GM19463 (cell line): ENCODE measurements around the gene FOXL3.

Source experiments
- ATAC-seq: cut with Tn5 transposase; IDR thresholded peaks from one replicate; pipeline ENCODE4 v1.9.1; 2021; ENCODE audit warnings: mild to moderate bottlenecking, moderate library complexity; ENCODE audit not compliant: unreplicated experiment

The FOXL3 gene

DNA sequence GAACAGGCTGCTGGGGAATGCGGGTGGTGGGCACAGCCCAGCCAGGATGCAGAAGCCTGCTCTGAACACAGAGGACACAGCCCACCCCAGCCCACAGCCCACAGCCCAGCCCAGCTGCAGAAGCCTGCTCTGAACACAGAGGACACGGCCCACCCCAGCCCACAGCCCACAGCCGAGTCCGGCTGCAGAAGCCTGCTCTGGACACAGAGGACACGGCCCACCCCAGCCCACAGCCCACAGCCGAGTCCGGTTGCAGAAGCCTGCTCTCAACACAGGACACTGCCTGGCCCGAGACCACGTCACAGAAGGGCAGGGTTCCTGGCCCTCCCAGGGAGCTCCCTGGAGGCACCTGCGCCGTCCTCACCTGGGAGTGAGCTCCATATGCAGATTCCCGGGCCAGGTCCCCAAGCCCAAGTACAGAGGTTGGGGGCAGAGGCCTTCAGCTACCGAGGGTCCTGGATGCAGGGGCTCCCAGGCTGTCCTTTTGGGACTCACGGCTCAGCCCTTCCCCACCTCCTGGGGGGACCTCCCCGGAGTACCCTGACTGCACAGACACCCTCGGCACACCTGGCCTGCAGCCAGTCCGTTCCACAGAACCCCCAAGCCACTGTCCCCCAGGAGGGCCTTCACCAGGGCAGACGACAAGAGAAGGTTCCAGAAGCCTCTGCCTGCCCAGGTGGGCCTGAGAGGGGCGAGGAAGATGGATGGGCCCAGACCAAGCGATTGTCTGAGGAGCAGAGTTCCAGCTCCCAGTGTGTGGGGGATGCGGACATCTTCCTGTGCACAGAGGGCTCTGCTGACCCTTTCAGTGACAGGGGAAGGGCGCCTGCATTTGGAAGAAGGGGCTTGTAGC, 23.7 kb upstream of the FOXL3 start:
- no peak for ATAC-seq

GRCh38 chr7:266851-267840, 22.8 kb upstream of the FOXL3 start:
- ATAC-seq: no peak

GRCh38 chr7:268991-269390, 21.0 kb upstream of the FOXL3 start:
- ATAC-seq: no peak

- no peak for ATAC-seq
Observed at GRCh38 chr7:269721-270120, 20.2 kb upstream of the FOXL3 start.

- no peak for ATAC-seq
Observed at GRCh38 chr7:270351-270983, 19.5 kb upstream of the FOXL3 start.

GRCh38 chr7:271266-272107, 18.5 kb upstream of the FOXL3 start:
- no peak for ATAC-seq

GRCh38 chr7:272108-272615, 17.8 kb upstream of the FOXL3 start:
- ATAC-seq: no peak

GRCh38 chr7:272631-273030, 17.3 kb upstream of the FOXL3 start:
- no peak for ATAC-seq

DNA sequence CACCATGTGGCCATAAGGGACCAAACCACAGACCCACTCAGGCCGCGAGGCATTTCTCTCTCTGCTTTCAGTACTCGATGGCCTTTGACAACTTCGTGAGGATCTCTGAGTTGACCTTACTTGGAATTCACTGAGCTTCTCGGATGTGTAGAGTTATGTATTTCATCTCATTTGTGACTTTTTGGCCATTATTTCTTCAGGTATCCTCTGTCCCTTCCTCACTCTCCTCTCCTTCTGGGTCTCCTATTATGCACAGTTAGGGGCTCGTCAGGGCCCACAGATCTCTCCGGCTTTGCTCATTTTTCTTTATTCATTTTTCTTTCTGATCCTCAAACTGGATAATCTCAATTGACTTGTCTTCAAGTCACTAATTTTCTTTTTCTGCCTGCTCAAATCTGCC, 16.6 kb upstream of the FOXL3 start:
- no peak for ATAC-seq

- ATAC-seq: no peak
Observed at GRCh38 chr7:274266-274665, 15.7 kb upstream of the FOXL3 start.

DNA sequence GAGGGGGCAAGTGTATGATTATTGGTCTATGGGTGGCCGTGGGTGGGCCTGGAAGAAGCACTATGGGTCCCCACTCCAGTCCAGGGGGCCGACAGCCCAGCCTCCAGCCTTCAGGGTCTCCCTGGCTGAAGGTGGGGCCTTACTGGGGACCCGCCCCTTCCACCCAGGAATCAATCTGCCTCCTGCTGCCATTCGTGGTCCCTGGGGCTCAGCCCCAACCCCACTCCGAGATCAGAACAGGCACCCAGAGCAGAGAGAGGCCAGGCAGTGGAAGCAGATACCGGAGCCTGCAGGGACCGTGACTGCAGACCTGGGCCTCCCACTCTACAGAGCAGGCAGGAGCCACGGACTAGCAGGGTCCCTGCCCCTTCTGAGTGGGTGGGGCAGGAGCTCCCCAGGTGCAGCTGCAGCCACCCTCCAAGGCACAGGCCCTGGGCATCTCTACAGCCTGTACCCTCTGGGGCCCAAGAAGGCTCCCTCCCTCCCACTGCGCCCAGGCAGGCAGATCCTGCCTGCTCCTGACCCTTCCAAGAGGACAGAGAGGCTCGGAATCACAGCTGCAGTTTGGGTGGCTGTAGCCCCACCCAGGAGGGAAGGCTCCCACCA, 13.6 kb upstream of the FOXL3 start:
- no peak for ATAC-seq

- no peak for ATAC-seq
Observed at GRCh38 chr7:277228-277627, 12.7 kb upstream of the FOXL3 start.

DNA sequence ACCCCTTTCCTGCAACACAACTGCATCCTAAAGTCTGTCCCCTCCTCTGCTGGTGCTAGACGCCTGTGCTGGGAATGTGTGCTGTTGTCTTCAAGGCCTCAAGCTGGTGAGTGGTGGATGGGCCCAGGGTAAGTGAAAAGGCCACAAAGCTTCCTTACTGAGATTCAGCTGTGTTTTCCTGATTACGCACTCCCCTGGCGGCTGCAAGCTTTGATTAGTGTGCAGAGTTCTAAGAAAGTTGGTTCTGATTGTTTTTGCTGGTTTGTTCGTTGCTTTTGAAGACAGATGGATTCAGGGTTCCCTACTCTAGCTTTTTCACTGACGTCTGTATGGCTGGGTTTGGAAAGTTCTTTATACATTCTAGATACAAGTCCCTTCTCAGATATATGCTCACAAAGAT, 11.9 kb upstream of the FOXL3 start:
- no peak for ATAC-seq

DNA sequence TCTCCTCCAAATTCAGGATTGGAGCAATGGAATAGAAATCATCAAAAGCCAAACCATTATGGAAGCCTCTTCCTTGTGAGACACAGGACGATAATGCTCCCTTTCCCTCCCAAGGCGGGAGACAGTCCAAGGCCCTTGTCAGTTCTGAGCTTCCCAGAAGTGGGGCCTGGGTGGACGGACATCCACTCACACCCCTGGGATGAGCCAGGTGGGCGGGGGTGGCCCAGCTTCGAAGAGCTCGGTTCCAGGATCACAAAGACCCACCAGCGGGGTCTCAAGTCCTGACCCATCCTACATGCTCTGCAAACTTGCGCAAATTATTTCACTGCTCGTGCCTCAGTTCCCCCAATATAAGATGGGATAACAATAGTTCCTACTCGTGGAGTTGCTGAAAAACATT, 10.1 kb upstream of the FOXL3 start:
- ATAC-seq: no peak

DNA sequence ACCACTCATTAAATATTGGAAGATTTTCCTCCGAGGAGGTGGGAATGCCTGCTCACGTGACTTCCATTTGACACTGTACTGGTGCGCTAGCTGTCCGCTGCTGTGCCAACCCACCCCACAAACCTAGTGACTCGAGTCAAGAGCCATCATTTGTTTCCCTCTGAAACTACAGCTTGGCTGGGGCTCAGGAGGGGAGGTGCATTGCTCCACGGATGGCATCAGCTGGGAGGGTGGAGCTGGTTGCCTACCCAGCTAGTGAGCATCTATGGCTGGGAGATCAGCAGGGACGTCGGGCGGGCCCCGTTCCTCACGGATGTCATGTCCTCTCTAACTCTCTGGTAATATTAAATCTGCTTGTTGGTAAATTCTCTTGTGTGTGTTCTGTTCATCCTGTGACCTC, 9.5 kb upstream of the FOXL3 start:
- ATAC-seq: no peak

DNA sequence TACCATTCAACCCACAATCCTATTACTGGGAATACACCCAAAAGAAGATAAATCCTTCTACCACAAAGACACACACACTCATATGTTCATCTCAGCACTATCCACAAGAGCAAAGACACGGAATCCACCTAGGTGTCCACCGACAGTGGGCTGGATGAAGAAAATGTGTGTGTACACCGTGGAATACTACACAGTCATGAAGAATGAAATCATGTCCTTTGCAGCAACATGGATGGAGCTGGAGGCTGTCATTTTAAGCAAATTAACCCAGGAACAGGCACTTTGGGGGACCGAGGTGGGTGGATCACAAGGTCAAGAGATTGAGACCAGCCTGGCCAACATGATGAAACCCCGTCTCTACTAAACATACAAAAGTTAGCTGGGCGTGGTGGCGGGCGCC, 8.3 kb upstream of the FOXL3 start:
- ATAC-seq: no peak

- no peak for ATAC-seq
Observed at GRCh38 chr7:282621-283020, 7.3 kb upstream of the FOXL3 start.

DNA sequence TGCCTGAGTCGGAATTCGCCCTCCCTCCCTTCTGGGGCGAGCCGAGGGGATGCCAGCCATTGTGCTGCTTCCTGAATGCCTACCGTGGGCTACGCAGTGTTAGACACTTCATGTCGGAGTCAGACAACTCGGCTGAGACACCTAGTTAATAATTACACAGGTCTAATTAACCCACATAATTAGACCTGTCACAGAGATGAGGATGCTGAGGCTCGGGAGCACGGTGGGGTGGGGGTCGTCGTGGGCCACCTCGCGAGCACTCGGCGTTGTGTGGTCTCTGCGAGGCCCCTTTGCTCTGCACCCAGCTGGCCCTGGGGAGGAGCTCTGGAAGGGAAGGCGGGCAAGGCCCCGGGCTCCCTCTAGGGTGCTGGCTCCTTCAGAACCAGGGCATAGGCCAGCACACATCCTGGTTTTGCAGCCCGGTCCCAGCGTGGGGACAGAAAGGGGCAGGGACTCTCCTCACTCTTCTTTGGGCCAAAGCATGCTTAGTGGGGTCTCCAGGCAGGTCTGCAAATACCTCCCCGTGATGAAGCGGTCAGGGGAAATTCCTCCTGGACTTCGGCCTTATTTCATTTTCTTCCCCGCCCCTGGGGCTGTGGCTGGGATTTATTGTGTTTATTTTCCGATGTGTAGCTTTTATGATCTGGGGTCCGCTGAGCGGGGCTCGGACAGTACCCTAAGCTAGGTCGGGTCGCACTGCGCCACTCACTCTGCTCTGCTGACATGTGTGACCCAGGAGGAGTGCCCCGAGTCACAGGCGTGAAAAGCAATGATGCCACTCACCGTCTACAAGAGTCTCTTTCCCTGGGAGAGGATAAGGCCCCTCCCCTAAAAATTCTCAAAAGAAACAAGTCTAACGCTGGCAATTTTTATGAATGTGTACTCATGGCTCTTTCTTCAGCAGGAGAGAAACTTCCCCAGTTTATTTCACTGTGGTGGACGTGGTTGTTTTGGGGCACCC, 4.9 kb upstream of the FOXL3 start:
- no peak for ATAC-seq

GRCh38 chr7:285731-286130, 4.2 kb upstream of the FOXL3 start:
- ATAC-seq: no peak
